Panc1 (cell line): ENCODE results near the gene ADAMTS4.

ENCODE experiments used
- TCF7L2 ChIP-seq: IDR thresholded peaks from 2 replicates; pipeline ENCODE4 v1.6.1; 2011; ENCODE audit warnings: mild to moderate bottlenecking, low read depth, low read length, inconsistent platforms
- TF ChIP-seq, protein P1 (sequence below): fragments of 450-650 bp; IDR thresholded peaks from 2 replicates; pipeline ENCODE4 v1.5.1; 2017; ENCODE audit warnings: mild to moderate bottlenecking

DNA sequence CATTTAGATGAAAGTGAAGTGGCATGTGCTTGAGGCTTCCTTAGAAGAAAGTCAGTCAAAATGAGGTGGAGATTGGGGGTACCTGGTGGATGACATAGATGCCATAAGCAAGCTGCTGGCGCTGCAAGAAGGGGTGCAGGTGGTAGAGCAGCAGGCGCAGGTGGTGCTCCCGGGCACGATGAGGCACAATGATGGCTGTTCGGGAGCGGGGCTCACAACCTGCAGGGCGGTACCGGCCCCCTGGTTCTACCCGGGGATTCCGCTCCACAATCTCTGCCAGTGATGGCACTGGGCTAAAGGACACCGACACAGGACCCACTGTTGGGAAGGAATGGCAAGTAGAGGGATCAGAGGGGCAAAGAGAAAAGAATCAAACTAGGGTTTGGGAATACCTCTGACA, 23.9 kb downstream of the ADAMTS4 start:
- TF ChIP-seq, protein P1, sequence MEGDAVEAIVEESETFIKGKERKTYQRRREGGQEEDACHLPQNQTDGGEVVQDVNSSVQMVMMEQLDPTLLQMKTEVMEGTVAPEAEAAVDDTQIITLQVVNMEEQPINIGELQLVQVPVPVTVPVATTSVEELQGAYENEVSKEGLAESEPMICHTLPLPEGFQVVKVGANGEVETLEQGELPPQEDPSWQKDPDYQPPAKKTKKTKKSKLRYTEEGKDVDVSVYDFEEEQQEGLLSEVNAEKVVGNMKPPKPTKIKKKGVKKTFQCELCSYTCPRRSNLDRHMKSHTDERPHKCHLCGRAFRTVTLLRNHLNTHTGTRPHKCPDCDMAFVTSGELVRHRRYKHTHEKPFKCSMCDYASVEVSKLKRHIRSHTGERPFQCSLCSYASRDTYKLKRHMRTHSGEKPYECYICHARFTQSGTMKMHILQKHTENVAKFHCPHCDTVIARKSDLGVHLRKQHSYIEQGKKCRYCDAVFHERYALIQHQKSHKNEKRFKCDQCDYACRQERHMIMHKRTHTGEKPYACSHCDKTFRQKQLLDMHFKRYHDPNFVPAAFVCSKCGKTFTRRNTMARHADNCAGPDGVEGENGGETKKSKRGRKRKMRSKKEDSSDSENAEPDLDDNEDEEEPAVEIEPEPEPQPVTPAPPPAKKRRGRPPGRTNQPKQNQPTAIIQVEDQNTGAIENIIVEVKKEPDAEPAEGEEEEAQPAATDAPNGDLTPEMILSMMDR = no peak
- no peak for TF ChIP-seq TCF7L2
